H1 (cell line): ENCODE results near the gene FARP2. TPM values are rescaled to one million over a fixed set of nuclear protein-coding genes. Genes with fewer than 3 reads are reported as not detected.

Experiments used
- CTCF ChIA-PET: fragments of 300-600 bp; sonication (Branson Sonifier 250); formaldehyde crosslinking; loops from one replicate; lab custom pipeline; 2021; ENCODE audit not compliant: partially characterized antibody; lab: Charles Lee
- POLR2A ChIA-PET: fragments of 300-600 bp; sonication (Branson Sonifier 250); formaldehyde crosslinking; loops from one replicate; lab custom pipeline; 2021; ENCODE audit warnings: inconsistent platforms; ENCODE audit not compliant: partially characterized antibody; lab: Charles Lee
- DNase-seq, 2 experiments: peaks; one replicate each; pipeline versions ENCODE4 v3.0.0 to v3.0.0-alpha.2; 2010 to 2022; ENCODE audit warnings: low spot score in 2 of 2, low read depth in 1 of 2, mixed read lengths in 1 of 2
- FAIRE-seq: peaks from 2 replicates; lab custom pipeline; 2011; peaks lifted over from hg19 to GRCh38; lab: Jason Lieb, UNC
- H2AFZ ChIP-seq: 2 replicates; pipeline ENCODE4 v1.8.1; 2012; ENCODE audit warnings: low read length, inconsistent platforms
- H2AK5ac ChIP-seq: 2 replicates; pipeline ENCODE4 v1.6.1; 2013; ENCODE audit warnings: low read depth, low read length
- H2BK120ac ChIP-seq: replicated peaks from 2 replicates; pipeline ENCODE3; 2013; ENCODE audit warnings: low read depth, low read length, inconsistent platforms
- H2BK12ac ChIP-seq: 2 replicates; pipeline ENCODE4 v1.6.1; 2013; ENCODE audit warnings: low read depth, low read length
- H2BK15ac ChIP-seq: 2 replicates; pipeline ENCODE4 v1.6.1; 2013; ENCODE audit warnings: low read length
- H2BK20ac ChIP-seq: 2 replicates; pipeline ENCODE4 v1.6.1; 2013; ENCODE audit warnings: low read length
- H2BK5ac ChIP-seq: 2 replicates; pipeline ENCODE4 v1.6.1; 2013; ENCODE audit warnings: low read depth, low read length
- H3K14ac ChIP-seq: 2 replicates; pipeline ENCODE4 v1.6.1; 2013; ENCODE audit warnings: inconsistent platforms; ENCODE audit not compliant: insufficient read length
- H3K18ac ChIP-seq: 2 replicates; pipeline ENCODE4 v1.6.1; 2013; ENCODE audit warnings: low read length; ENCODE audit errors: extremely low read depth
- H3K23ac ChIP-seq: 2 replicates; pipeline ENCODE4 v1.6.1; 2013; ENCODE audit warnings: inconsistent platforms; ENCODE audit not compliant: insufficient read length
- H3K23me2 ChIP-seq: 2 replicates; pipeline ENCODE4 v1.6.1; 2013; ENCODE audit warnings: low read depth, low read length
- H3K27ac ChIP-seq: 2 replicates; pipeline ENCODE4 v1.6.1; 2011; ENCODE audit warnings: low read depth, low read length, inconsistent platforms
- H3K27me3 ChIP-seq, 4 experiments: replicated peaks in 1 of 4; 1 replicate in 1 of 4; 2 replicates in 3 of 4; pipeline versions ENCODE4 v1.6.1 to v1.8.1; 2011 to 2013; ENCODE audit warnings: low read length in 3 of 4, mild to moderate bottlenecking in 3 of 4, inconsistent platforms in 2 of 4, mixed read lengths in 2 of 4, moderate library complexity in 1 of 4; ENCODE audit not compliant: control insufficient read depth in 3 of 4, insufficient read depth in 3 of 4; ENCODE audit errors: extremely low read depth in 1 of 4
- H3K36me3 ChIP-seq, 4 experiments: 2 replicates each; pipeline versions ENCODE4 v1.6.1 to v1.8.1; 2011 to 2013; ENCODE audit warnings: mild to moderate bottlenecking in 4 of 4, low read length in 3 of 4, moderate library complexity in 2 of 4, control low read depth in 1 of 4, inconsistent platforms in 1 of 4; ENCODE audit not compliant: insufficient read depth in 4 of 4, control insufficient read depth in 2 of 4
- H3K4ac ChIP-seq: replicated peaks from 2 replicates; pipeline ENCODE3; 2013; ENCODE audit warnings: low read length, low read depth, mixed read lengths, inconsistent platforms; ENCODE audit not compliant: insufficient read length
- H3K4me1 ChIP-seq, 4 experiments: replicated peaks in 1 of 4; 1 replicate in 1 of 4; 2 replicates in 3 of 4; pipeline versions ENCODE4 v1.6.1 to v1.8.1; 2011 to 2013; ENCODE audit warnings: low read length in 3 of 4, inconsistent platforms in 2 of 4, mixed read lengths in 1 of 4; ENCODE audit not compliant: insufficient read depth in 4 of 4, control insufficient read depth in 3 of 4
- H3K4me2 ChIP-seq, 2 experiments: 2 replicates each; pipeline versions ENCODE4 v1.6.1 to v1.8.1; 2011 to 2013; ENCODE audit warnings: low read depth in 2 of 2, low read length in 2 of 2, control low read depth in 1 of 2, inconsistent platforms in 1 of 2, mild to moderate bottlenecking in 1 of 2; ENCODE audit not compliant: insufficient read depth in 1 of 2
- H3K4me3 ChIP-seq, 4 experiments: fragments of 200-600, 300-600 bp in 1 of 4; sonication (generic), shearing (Covaris generic), sonication (Bioruptor Twin) in 1 of 4; 2 replicates each; pipeline versions ENCODE4 v1.5.1 to v1.8.1; 2011 to 2016; ENCODE audit warnings: low read length in 4 of 4, low read depth in 3 of 4, control low read depth in 2 of 4, inconsistent platforms in 2 of 4, mild to moderate bottlenecking in 2 of 4, mixed read lengths in 1 of 4, moderate library complexity in 1 of 4; ENCODE audit not compliant: insufficient read depth in 2 of 4; ENCODE audit errors: extremely low read depth in 1 of 4
- H3K56ac ChIP-seq: replicated peaks from 2 replicates; pipeline ENCODE3; 2013; ENCODE audit warnings: low read depth, mild to moderate bottlenecking, mixed read lengths, low read length, inconsistent platforms; ENCODE audit not compliant: insufficient read length
- H3K79me1 ChIP-seq: 2 replicates; pipeline ENCODE4 v1.6.1; 2013; ENCODE audit warnings: low read depth, low read length, control low read depth
- H3K79me2 ChIP-seq, 2 experiments: 2 replicates each; pipeline versions ENCODE4 v1.6.1 to v1.8.1; 2012 to 2013; ENCODE audit warnings: low read length in 2 of 2, mild to moderate bottlenecking in 2 of 2, inconsistent platforms in 1 of 2; ENCODE audit not compliant: insufficient read depth in 2 of 2, control insufficient read depth in 1 of 2
- H3K9ac ChIP-seq, 4 experiments: replicated peaks in 1 of 4; 1 replicate in 1 of 4; 2 replicates in 3 of 4; pipeline versions ENCODE4 v1.6.1 to v1.8.1; 2011 to 2013; ENCODE audit warnings: low read depth in 3 of 4, low read length in 3 of 4, control low read depth in 2 of 4, mild to moderate bottlenecking in 2 of 4, moderate library complexity in 2 of 4, inconsistent platforms in 1 of 4; ENCODE audit errors: extremely low read depth in 1 of 4
- H3K9me3 ChIP-seq, 2 experiments: 2 replicates each; pipeline versions ENCODE4 v1.6.1 to v1.8.1; 2012 to 2013; ENCODE audit warnings: mild to moderate bottlenecking in 2 of 2, moderate library complexity in 2 of 2, control low read depth in 1 of 2, inconsistent platforms in 1 of 2, low read depth in 1 of 2, low read length in 1 of 2, mixed read lengths in 1 of 2; ENCODE audit not compliant: insufficient read depth in 2 of 2
- H4K20me1 ChIP-seq, 2 experiments: replicated peaks in 1 of 2; 2 replicates each; pipeline versions ENCODE3 to v1.8.1; 2011 to 2013; ENCODE audit warnings: inconsistent platforms in 2 of 2, low read length in 2 of 2, mild to moderate bottlenecking in 1 of 2; ENCODE audit not compliant: insufficient read depth in 2 of 2, control insufficient read depth in 1 of 2
- H4K5ac ChIP-seq: 2 replicates; pipeline ENCODE4 v1.6.1; 2013; ENCODE audit warnings: low read length, low read depth, mixed read lengths, inconsistent platforms; ENCODE audit not compliant: insufficient read length
- H4K8ac ChIP-seq: 2 replicates; pipeline ENCODE4 v1.8.0; 2013; ENCODE audit warnings: mild to moderate bottlenecking, moderate library complexity, low read length, inconsistent platforms; ENCODE audit not compliant: insufficient read depth; ENCODE audit errors: extremely low read depth
- H4K91ac ChIP-seq: replicated peaks from 2 replicates; pipeline ENCODE3; 2013; ENCODE audit warnings: low read length, mixed read lengths, inconsistent platforms; ENCODE audit not compliant: insufficient read length
- CBX8 ChIP-seq: fragments of 300-800, 300-1000 bp; sonication (generic); IDR thresholded peaks from 2 replicates; pipeline ENCODE4 v1.7.1; 2016; ENCODE audit warnings: low read depth, low read length, borderline replicate concordance
- CREB1 ChIP-seq: IDR thresholded peaks from 2 replicates; pipeline ENCODE4 v1.6.1; 2012; ENCODE audit warnings: inconsistent platforms
- FOSL1 ChIP-seq: IDR thresholded peaks from 2 replicates; pipeline ENCODE4 v1.6.1; 2011; ENCODE audit warnings: mild to moderate bottlenecking, low read depth, low read length, moderate library complexity; ENCODE audit not compliant: insufficient read depth
- JUND ChIP-seq: IDR thresholded peaks from 2 replicates; pipeline ENCODE4 v1.6.1; 2011; ENCODE audit warnings: mild to moderate bottlenecking, improper control_type of control experiment, low read length
- KDM4A ChIP-seq: IDR thresholded peaks from one replicate; pipeline ENCODE4 v1.7.1; 2012; ENCODE audit warnings: low read depth, mild to moderate bottlenecking, moderate library complexity, low read length, inconsistent platforms; ENCODE audit not compliant: severe bottlenecking
- SP2 ChIP-seq: IDR thresholded peaks from 2 replicates; pipeline ENCODE4 v1.6.1; 2012; ENCODE audit warnings: mild to moderate bottlenecking, low read length, inconsistent platforms
- SP4 ChIP-seq: IDR thresholded peaks from 2 replicates; pipeline ENCODE4 v1.6.1; 2012; ENCODE audit warnings: low read length, inconsistent platforms
- SUZ12 ChIP-seq: fragments of 200-600 bp; sonication (generic); IDR thresholded peaks from 2 replicates; pipeline ENCODE4 v1.6.1; 2012; ENCODE audit warnings: mild to moderate bottlenecking, inconsistent platforms, low read length, moderate library complexity, mixed read lengths
- TAF7 ChIP-seq: optimal IDR thresholded peaks from 2 replicates; pipeline ENCODE3; 2011; ENCODE audit warnings: low read depth, mild to moderate bottlenecking, inconsistent platforms, low read length, moderate library complexity, borderline replicate concordance
- WGBS, 2 experiments: shearing (Covaris generic) in 1 of 2; methylation state at CpG; one replicate each; pipeline versions ENCODE4 v1.1.6 to v1.1.7; 2013 to 2015; ENCODE audit warnings: low lambda C conversion rate in 2 of 2, mixed read lengths in 2 of 2, inconsistent platforms in 1 of 2, low coverage in 1 of 2, missing lambda C conversion rate in 1 of 2; ENCODE audit not compliant: insufficient replicate concordance in 2 of 2, insufficient coverage in 1 of 2, insufficient read length in 1 of 2; ENCODE audit errors: extremely low coverage in 1 of 2, missing lambda C conversion rate in 1 of 2; 5-methylcytosine and 5-hydroxymethylcytosine counted together
- polyA plus RNA-seq, 7 experiments: library from polyadenylated mRNA; depleted of rRNA in 3 of 7; stranded (reverse) in 5 of 7; unstranded in 2 of 7; fragments of >200 nt in 5 of 7; fragments of 200-250 nt in 2 of 7; gene quantifications; 1 replicate in 5 of 7; 2 replicates in 1 of 7; 4 replicates in 1 of 7; pipeline versions ENCODE4 v1.2.1 to v1.2.3, GENCODE V29; 2011 to 2013; ENCODE audit warnings: missing spikeins in 2 of 7, mixed read lengths in 2 of 7
- total RNA-seq: library from RNA; stranded (reverse); fragmentation: NEBNext Ultra II Directional; extraction: Animal tissue kit (Norgen Biotek cat#: 25700); gene quantifications from 2 replicates; pipeline ENCODE4 v1.2.1, GENCODE V29; 2021
- TF ChIP-seq, protein P1 (sequence below): IDR thresholded peaks from 2 replicates; pipeline ENCODE4 v1.6.1; 2012; ENCODE audit warnings: inconsistent platforms

Gene FARP2
- total and polyA plus RNA-seq, 2 of the 8 experiments (the other 6 are each of a cell fraction or from before 2014, with no cell fraction given) = 12.4 to 33.4 TPM

DNA sequence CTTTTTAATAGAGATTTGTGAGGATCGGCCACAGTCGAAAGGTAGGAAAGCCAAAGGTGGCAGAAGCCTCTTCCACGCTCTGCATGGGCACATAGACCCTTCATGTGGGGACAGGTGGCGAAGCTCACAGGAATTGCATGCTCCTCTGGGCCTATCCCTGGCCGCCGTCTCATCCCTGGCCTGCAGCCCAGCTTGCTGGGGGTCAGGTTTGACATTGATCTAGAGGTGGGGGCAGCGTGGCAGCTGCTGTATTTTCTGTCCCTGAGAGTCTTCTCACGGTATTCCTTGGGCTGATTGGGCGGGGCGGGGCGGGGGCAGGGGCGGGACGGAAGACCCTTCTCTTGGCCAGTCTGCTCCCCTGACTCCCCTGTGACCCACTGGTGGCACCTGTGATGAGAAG lies 103.4 kb downstream of the FARP2 start:
- no peak overlapping the region for H2BK120ac ChIP-seq
- no peaks in the 10 kb centered on the region for H3K79me1 ChIP-seq
- no peak overlapping the region for H2BK12ac ChIP-seq
- H4K20me1 ChIP-seq = peaks cover 0 to 3% of the 10 kb centered on the region in 2 experiments
- no peak overlapping the region for H3K4me3 ChIP-seq
- H3K18ac ChIP-seq = no peak overlapping the region
- no peak overlapping the region for H3K23ac ChIP-seq
- no peak overlapping the region for H4K91ac ChIP-seq
- H3K56ac ChIP-seq = no peak overlapping the region
- H2AK5ac ChIP-seq = no peak overlapping the region
- H3K4me2 ChIP-seq = no peak overlapping the region
- no peaks in the 10 kb centered on the region for H3K36me3 ChIP-seq
- H3K9me3 ChIP-seq = no peaks in the 10 kb centered on the region
- CTCF ChIA-PET = interaction anchor here (1.4 kb wide), 1 partner anchor 36 kb away, joined by 4 read pairs; no protein-coding TSS in a partner anchor
- H2BK5ac ChIP-seq = no peak overlapping the region
- no peak overlapping the region for H3K27ac ChIP-seq
- H3K4ac ChIP-seq = no peak overlapping the region
- H4K8ac ChIP-seq = no peak overlapping the region
- H3K4me1 ChIP-seq = 0 out of 7 replicates have a peak, but pooled peaks cover 0 to 4% (median 0%) of the 10 kb centered on the region in 4 experiments
- no peak overlapping the region for H2BK15ac ChIP-seq
- FAIRE-seq (no peak), DNase-seq (no peak)
- POLR2A ChIA-PET = interaction anchor here (0.6 to 1.1 kb wide), 2 partner anchors 9 to 121 kb away, joined by 3 read pairs; no protein-coding TSS in a partner anchor
- no peaks in the 10 kb centered on the region; a peak in 1 of 7 replicates for H3K27me3 ChIP-seq
- no peak for TF ChIP-seq CREB1
- no peak for TF ChIP-seq SP4
- TF ChIP-seq JUND = no peak
- no peak for TF ChIP-seq TAF7
- no peak for TF ChIP-seq SP2
- TF ChIP-seq SUZ12 = no peak
- no peak for TF ChIP-seq KDM4A
- no peak for TF ChIP-seq FOSL1
- TF ChIP-seq, protein P1, sequence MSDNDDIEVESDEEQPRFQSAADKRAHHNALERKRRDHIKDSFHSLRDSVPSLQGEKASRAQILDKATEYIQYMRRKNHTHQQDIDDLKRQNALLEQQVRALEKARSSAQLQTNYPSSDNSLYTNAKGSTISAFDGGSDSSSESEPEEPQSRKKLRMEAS = no peak
- TF ChIP-seq CBX8 = no peak
- no peak overlapping the region for H2BK20ac ChIP-seq
- H3K9ac ChIP-seq = no peak overlapping the region
- no peaks in the 10 kb centered on the region for H3K79me2 ChIP-seq
- H3K14ac ChIP-seq = no peak overlapping the region
- no peak overlapping the region for H2AFZ ChIP-seq
- no peaks in the 10 kb centered on the region; the same call in 1 of the 2 replicates for H3K23me2 ChIP-seq
- 97% methylated on average over 13 of the region's 13 CpGs; no CpG with 5 or more reads in 1 of the 2 experiments for whole genome bisulfite sequencing, 2 experiments
- H4K5ac ChIP-seq = no peak overlapping the region
